ENCODE measurements around the gene SMARCA4.
"Not testable (repeated sequence)": the region's sequence is repeated elsewhere in the genome, so short reads cannot be mapped to it uniquely, and the experiment has no call there.

DNA sequence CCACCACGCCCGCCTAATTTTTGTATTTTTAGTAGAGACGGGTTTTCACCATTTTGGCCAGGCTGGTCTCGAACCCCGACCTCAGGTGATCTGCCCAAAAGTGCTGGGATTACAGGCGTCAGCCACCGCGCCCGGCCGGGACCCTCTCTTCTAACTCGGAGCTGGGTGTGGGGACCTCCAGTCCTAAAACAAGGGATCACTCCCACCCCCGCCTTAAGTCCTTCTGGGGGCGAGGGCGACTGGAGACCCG lies 129.1 kb downstream of the SMARCA4 start:
- TF ChIP-seq POLR2A (IDR thresholded peaks at IDR 0.05; ENCODE audit: low read length); GATA1 (IDR thresholded peaks at IDR 0.05; ENCODE audit: low read depth, low read length): not testable (repeated sequence)
